Activated CD4-positive, alpha-beta T cell treated with anti-CD3 and anti-CD28 coated beads, Interleukin-2, amount 50 U/mL, for 1 hour (primary cell): ENCODE measurements around the gene COBL.

Source experiments
- DNase-seq: peaks from one replicate; pipeline ENCODE4 v3.0.0-alpha.2; 2020

Gene COBL

DNA sequence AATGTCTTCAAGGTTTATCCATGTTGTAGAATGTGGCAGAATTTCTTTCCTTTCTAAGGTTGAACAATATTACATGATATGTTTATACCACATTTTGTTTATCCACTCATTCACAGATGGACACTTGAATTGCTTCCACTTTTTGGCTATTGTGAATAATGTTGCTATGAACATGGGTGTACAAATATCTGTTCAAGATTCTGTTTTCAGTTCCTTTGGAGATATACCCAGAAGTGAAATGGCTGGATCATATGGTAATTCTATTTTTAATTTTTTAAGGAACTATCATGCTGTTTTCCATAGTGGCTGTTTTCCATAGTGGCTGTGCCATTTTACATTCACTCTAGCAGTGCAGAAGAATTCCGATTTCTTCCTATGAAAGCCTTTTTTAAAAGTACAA is 339.2 kb downstream of the COBL start:
- DNase-seq, result no peak

DNA sequence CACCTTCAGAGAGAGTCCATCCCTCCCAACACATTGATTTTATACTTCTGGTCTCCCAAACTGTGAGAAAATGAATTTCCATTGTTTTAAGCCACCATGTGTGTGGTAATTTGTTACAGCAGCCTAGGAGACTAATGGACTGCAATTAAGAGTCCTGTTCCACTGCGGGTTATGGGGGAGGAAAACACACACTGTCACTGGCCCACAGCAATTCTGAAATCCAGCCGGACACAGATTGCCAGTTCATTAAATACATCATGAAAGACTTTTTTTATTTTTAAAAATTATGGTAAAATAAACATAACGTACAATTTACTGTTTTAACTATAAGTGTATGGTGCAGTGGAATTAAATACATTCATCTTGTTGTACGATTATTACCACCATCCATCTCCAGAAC is 340.5 kb downstream of the COBL start:
- DNase-seq, result no peak

DNA sequence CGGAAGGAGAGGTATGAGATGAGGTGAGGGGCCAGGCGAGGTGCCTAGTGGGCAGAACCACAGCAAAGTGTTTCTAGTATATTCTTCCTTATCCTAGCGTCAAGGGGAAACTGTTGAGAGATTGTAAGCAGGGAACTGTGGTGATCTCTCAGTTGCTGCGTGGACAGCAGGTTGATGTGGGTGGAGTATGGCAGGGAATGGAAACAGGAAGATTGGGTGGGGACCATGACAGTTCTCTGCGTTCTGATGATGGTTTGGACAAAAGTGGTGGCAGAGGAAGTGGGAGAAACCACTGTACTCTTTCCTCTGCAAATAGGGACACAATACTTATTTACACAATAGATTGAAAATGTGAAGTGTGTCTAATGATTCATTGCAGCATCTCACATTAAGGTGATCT is 342.4 kb downstream of the COBL start:
- no peak for DNase-seq

DNA sequence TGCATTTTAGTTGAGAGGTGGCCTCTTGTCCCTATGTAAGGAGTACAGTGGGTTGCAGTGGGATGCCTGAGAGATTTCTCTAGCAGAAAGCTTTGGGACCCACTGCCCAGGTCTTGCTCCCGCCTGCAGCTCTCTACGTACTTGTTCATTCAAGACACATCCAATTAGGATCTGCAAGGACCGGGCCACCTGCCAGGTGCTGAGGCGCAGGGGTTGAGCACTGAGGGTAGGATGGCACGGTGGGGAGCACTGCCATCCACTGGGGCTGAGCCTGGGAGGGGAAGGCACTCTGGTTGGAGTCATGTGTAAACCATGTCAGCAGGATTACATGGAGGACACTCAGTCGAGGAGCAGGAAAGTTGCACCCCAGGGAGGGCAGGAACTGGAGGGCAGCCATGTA is 342.8 kb downstream of the COBL start:
- DNase-seq, result no peak

DNA sequence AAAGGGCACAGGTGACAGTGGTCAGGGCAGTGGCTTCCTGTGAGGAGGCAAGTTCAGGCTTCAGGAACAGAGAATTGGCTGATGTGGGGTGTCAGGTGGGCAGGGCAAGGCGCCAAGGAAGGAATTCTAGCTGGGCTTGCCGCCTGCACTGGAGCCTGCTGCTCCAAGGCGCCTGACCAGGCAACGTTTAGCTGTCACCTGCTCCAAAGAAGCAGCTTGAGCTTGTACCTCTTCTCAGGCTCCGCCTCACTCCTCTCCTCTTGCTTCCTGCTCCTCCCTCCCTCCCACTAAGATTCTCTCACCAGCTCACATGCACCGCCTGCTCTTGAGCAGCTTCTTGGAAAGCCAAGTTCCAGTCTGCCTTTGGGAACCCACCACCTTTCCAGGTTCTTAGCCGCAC is 346.5 kb downstream of the COBL start:
- DNase-seq, result no peak
